H9 (cell line): ENCODE data around the gene CCDC80. TPM values are rescaled to one million over a fixed set of nuclear protein-coding genes. Genes with fewer than 3 reads are reported as not detected.

Experiments used
- DNase-seq: peaks from one replicate; pipeline ENCODE4 v3.0.0-alpha.2; 2017
- H2AFZ ChIP-seq: one replicate; pipeline ENCODE4 v1.6.1; 2013; ENCODE audit warnings: mild to moderate bottlenecking, low read length, control low read depth, moderate library complexity
- H2AK5ac ChIP-seq: 2 replicates; pipeline ENCODE4 v1.6.1; 2013; ENCODE audit warnings: low read length, control low read depth, mixed read lengths; ENCODE audit not compliant: insufficient read length
- H2BK120ac ChIP-seq: one replicate; pipeline ENCODE4 v1.6.1; 2013; ENCODE audit warnings: low read depth, mild to moderate bottlenecking, low read length, control low read depth, inconsistent platforms; ENCODE audit not compliant: poor library complexity, severe bottlenecking
- H2BK12ac ChIP-seq: 2 replicates; pipeline ENCODE4 v1.6.1; 2013; ENCODE audit warnings: low read length, control low read depth, mixed read lengths, low read depth; ENCODE audit not compliant: insufficient read length
- H2BK15ac ChIP-seq: 2 replicates; pipeline ENCODE4 v1.6.1; 2013; ENCODE audit warnings: low read depth, low read length, control low read depth
- H2BK20ac ChIP-seq: one replicate; pipeline ENCODE4 v1.6.1; 2013; ENCODE audit warnings: low read depth, mild to moderate bottlenecking, low read length, control low read depth, inconsistent platforms; ENCODE audit not compliant: poor library complexity, severe bottlenecking
- H2BK5ac ChIP-seq: 2 replicates; pipeline ENCODE4 v1.6.1; 2013; ENCODE audit warnings: low read length, control low read depth, mixed read lengths; ENCODE audit not compliant: insufficient read length
- H3K14ac ChIP-seq: 2 replicates; pipeline ENCODE4 v1.6.1; 2013; ENCODE audit warnings: low read length, control low read depth; ENCODE audit not compliant: insufficient read depth
- H3K18ac ChIP-seq: 2 replicates; pipeline ENCODE4 v1.6.1; 2013; ENCODE audit warnings: low read depth, mild to moderate bottlenecking, mixed read lengths, low read length, control low read depth; ENCODE audit not compliant: insufficient read length
- H3K23ac ChIP-seq: 2 replicates; pipeline ENCODE4 v1.6.1; 2013; ENCODE audit warnings: low read length, control low read depth, mixed read lengths, low read depth; ENCODE audit not compliant: insufficient read length
- H3K23me2 ChIP-seq: 2 replicates; pipeline ENCODE4 v1.6.1; 2013; ENCODE audit warnings: low read depth, mild to moderate bottlenecking, mixed read lengths, low read length, control low read depth; ENCODE audit not compliant: insufficient read length, poor library complexity, severe bottlenecking
- H3K27ac ChIP-seq: 2 replicates; pipeline ENCODE4 v1.5.1; 2013; ENCODE audit warnings: low read length, control low read depth, mixed read lengths, low read depth; ENCODE audit not compliant: insufficient read length
- H3K27me3 ChIP-seq: 2 replicates; pipeline ENCODE4 v1.6.1; 2013; ENCODE audit warnings: low read length, control low read depth, inconsistent platforms; ENCODE audit not compliant: insufficient read depth
- H3K4ac ChIP-seq: 2 replicates; pipeline ENCODE4 v1.6.1; 2013; ENCODE audit warnings: low read depth, mild to moderate bottlenecking, control low read depth, inconsistent platforms, low read length, moderate library complexity
- H3K4me1 ChIP-seq: 2 replicates; pipeline ENCODE4 v1.6.1; 2013; ENCODE audit warnings: low read length, control low read depth, inconsistent platforms; ENCODE audit not compliant: insufficient read depth
- H3K4me2 ChIP-seq: 2 replicates; pipeline ENCODE4 v1.6.1; 2013; ENCODE audit warnings: low read length, control low read depth, mixed read lengths; ENCODE audit not compliant: insufficient read length, insufficient read depth
- H3K56ac ChIP-seq: 2 replicates; pipeline ENCODE4 v1.6.1; 2013; ENCODE audit warnings: low read depth, mild to moderate bottlenecking, mixed read lengths, low read length, control low read depth; ENCODE audit not compliant: insufficient read length
- H3K79me1 ChIP-seq: 2 replicates; pipeline ENCODE4 v1.6.1; 2013; ENCODE audit warnings: low read depth, mild to moderate bottlenecking, moderate library complexity, low read length, control low read depth, inconsistent platforms; ENCODE audit not compliant: insufficient read depth, poor library complexity, severe bottlenecking
- H3K79me2 ChIP-seq: 2 replicates; pipeline ENCODE4 v1.6.1; 2013; ENCODE audit warnings: low read length, control low read depth, inconsistent platforms; ENCODE audit not compliant: insufficient read depth
- H3K9ac ChIP-seq: 2 replicates; pipeline ENCODE4 v1.6.1; 2013; ENCODE audit warnings: low read length, control low read depth, mixed read lengths; ENCODE audit not compliant: insufficient read length; ENCODE audit errors: extremely low read depth
- H3K9me3 ChIP-seq: one replicate; pipeline ENCODE4 v1.6.1; 2013; ENCODE audit warnings: low read depth, low read length, inconsistent platforms; ENCODE audit not compliant: control insufficient read depth
- H3T11ph ChIP-seq: one replicate; pipeline ENCODE4 v1.6.1; 2013; ENCODE audit warnings: mild to moderate bottlenecking, low read length, control low read depth, inconsistent platforms
- H4K20me1 ChIP-seq: one replicate; pipeline ENCODE4 v1.6.1; 2013; ENCODE audit not compliant: control insufficient read depth, insufficient read length, insufficient read depth
- H4K5ac ChIP-seq: 2 replicates; pipeline ENCODE4 v1.6.1; 2013; ENCODE audit warnings: low read depth, mild to moderate bottlenecking, mixed read lengths, low read length, control low read depth; ENCODE audit not compliant: insufficient read length
- H4K8ac ChIP-seq: replicated peaks from 2 replicates; pipeline ENCODE4 v1.6.1; 2013; ENCODE audit warnings: low read length, control low read depth, mixed read lengths, low read depth; ENCODE audit not compliant: insufficient read length
- H4K91ac ChIP-seq: 2 replicates; pipeline ENCODE4 v1.6.1; 2013; ENCODE audit warnings: low read depth, mild to moderate bottlenecking, moderate library complexity, mixed read lengths, low read length, control low read depth; ENCODE audit not compliant: insufficient read length
- H3K27ac Mint-ChIP-seq, 3 experiments: 2 replicates in 2 of 3; 3 replicates in 1 of 3; pipeline ENCODE4 v1.8.0; 2020 to 2021; ENCODE audit warnings: mixed read lengths in 3 of 3, mild to moderate bottlenecking in 1 of 3, moderate library complexity in 1 of 3
- H3K27me3 Mint-ChIP-seq: 2 replicates; pipeline ENCODE4 v1.8.0; 2021; ENCODE audit warnings: low read depth, mild to moderate bottlenecking, moderate library complexity, mixed read lengths
- H3K36me3 Mint-ChIP-seq, 3 experiments: 2 replicates in 2 of 3; 3 replicates in 1 of 3; pipeline ENCODE4 v1.8.0; 2020 to 2021; ENCODE audit warnings: low read depth in 3 of 3, mixed read lengths in 3 of 3; ENCODE audit not compliant: insufficient read depth in 1 of 3
- H3K4me1 Mint-ChIP-seq, 2 experiments: 2 replicates each; pipeline ENCODE4 v1.8.0; 2020; ENCODE audit warnings: mixed read lengths in 2 of 2
- H3K4me3 Mint-ChIP-seq, 2 experiments: 2 replicates in 1 of 2; 3 replicates in 1 of 2; pipeline ENCODE4 v1.8.0; 2020 to 2021; ENCODE audit warnings: mild to moderate bottlenecking in 2 of 2, mixed read lengths in 2 of 2, moderate library complexity in 1 of 2
- H3K9me3 Mint-ChIP-seq, 2 experiments: 2 replicates in 1 of 2; 3 replicates in 1 of 2; pipeline ENCODE4 v1.8.0; 2020; ENCODE audit warnings: mild to moderate bottlenecking in 2 of 2, mixed read lengths in 2 of 2, moderate library complexity in 1 of 2
- CTCF ChIP-seq: fragments of 200-600 bp; sonication (generic); conservative IDR thresholded peaks from 3 replicates; pipeline ENCODE4 v1.8.0; 2021; ENCODE audit warnings: antibody characterized with exemption, mild to moderate bottlenecking
- WGBS: extraction: QIAGEN DNeasy Blood & Tissue Kit; methylation state at CpG from one replicate; pipeline ENCODE4 v1.1.7; 2013; ENCODE audit warnings: missing lambda C conversion rate, low lambda C conversion rate, mixed read lengths; ENCODE audit not compliant: insufficient read length; ENCODE audit errors: extremely low coverage; 5-methylcytosine and 5-hydroxymethylcytosine counted together
- total RNA-seq: library from RNA; stranded (reverse); gene quantifications from 2 replicates; pipeline ENCODE4 v1.2.1, GENCODE V29; 2021

Gene CCDC80
- total RNA-seq, 1 experiment from 2014 or later: 5.4 TPM

GRCh38 chr3:112617285-112617684 is 23.7 kb downstream of the CCDC80 start:
- Histone ChIP-seq H4K91ac (no peak overlapping the region), H2BK5ac (no peak overlapping the region), H3K56ac (no peak overlapping the region), H2BK120ac (no peak overlapping the region), H3K27ac (no peak overlapping the region), H4K5ac (no peak overlapping the region), H2AK5ac (no peak overlapping the region), H3K9me3 (no peaks in the 10 kb centered on the region), H3K23ac (no peak overlapping the region), H4K8ac (no peak overlapping the region), H3K4ac (no peak overlapping the region), H2AFZ (no peak overlapping the region), H2BK12ac (no peak overlapping the region), H2BK15ac (no peak overlapping the region), H2BK20ac (no peak overlapping the region), H3K23me2 (no peaks in the 10 kb centered on the region), H3K4me1 (peaks cover 3% of the 10 kb centered on the region; the same call in 1 of the 2 replicates), H4K20me1 (no peaks in the 10 kb centered on the region), H3K14ac (no peak overlapping the region), H3K9ac (no peak overlapping the region), H3T11ph (no peak overlapping the region), H3K27me3 (no peaks in the 10 kb centered on the region), H3K18ac (no peak overlapping the region), H3K79me2 (no peaks in the 10 kb centered on the region), H3K4me2 (no peak overlapping the region), H3K79me1 (no peaks in the 10 kb centered on the region)
- Mint-ChIP-seq H3K27ac (no peak overlapping the region), H3K36me3 (no peaks in the 10 kb centered on the region; a peak in 1 of 7 replicates), H3K27me3 (no peaks in the 10 kb centered on the region), H3K9me3 (no peaks in the 10 kb centered on the region; a peak in 1 of 5 replicates), H3K4me1 (peaks cover 20 to 29% of the 10 kb centered on the region in 2 experiments), H3K4me3 (no peak overlapping the region)
- DNase-seq: no peak
- WGBS: no CpG with 5 or more reads among the region's 2 CpGs
- no peak for TF ChIP-seq CTCF
